ENCODE results near the gene CERS6.

CERS6 gene

DNA sequence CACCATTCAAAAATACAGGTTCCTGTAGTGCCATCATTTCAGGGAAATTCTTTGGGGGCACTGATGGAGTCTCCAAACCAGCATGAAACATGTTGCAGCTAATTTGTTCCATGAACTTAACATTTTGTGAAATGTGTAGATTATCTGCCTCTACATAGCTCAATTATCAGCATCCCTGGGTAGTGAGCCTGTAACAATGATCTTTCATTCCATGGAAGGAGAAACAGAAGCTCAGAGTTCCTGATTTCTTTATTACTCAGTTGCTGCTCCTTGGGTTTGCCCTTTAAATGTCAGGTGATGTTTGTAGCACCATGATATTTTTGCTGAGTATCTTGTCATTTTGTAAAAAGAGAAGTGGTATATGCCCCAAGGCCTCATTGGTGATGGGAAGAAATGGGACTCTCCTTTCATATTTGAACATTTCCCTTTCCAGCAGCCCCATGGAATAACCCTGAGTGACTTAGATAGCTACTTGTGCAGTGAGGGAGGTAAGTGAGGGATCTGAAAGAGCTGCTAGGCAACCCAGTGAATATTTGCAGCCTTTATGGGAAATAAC is 146.9 kb downstream of the CERS6 start:
- no peak for DNase-seq (ENCODE audit: low read depth)

- DNase-seq (ENCODE audit: low read depth) = no peak
These were observed 147.4 kb downstream of the CERS6 start for GRCh38 chr2:168603439-168603961.

DNA sequence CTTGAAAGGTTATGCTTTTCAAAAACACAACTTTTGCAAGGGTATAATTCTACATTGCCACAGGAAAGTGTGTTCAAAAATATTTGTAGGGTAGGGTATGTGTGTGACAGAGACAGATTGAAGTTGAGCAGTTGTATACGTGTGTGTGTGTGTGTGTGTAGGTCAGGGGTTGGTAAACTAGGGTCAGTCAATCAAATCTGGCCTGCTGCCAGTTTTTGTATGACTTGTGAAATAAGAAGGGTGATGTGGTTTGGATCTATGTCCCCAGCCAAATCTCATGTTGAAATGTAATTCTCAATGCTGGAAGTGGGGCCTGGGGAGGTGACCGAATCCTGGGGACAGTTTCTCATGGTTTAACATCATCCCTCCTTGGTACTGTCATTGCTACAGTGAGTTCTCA is 148.2 kb downstream of the CERS6 start:
- no peak for DNase-seq (ENCODE audit: low read depth)

GRCh38 chr2:168607992-168608391 is 151.9 kb downstream of the CERS6 start:
- no peak for DNase-seq (ENCODE audit: low read depth)

GRCh38 chr2:168608796-168609195 is 152.7 kb downstream of the CERS6 start:
- no peak for DNase-seq (ENCODE audit: low read depth)

- no peak for DNase-seq (ENCODE audit: low read depth)
These were observed 155.0 kb downstream of the CERS6 start for GRCh38 chr2:168611091-168611490.

DNA sequence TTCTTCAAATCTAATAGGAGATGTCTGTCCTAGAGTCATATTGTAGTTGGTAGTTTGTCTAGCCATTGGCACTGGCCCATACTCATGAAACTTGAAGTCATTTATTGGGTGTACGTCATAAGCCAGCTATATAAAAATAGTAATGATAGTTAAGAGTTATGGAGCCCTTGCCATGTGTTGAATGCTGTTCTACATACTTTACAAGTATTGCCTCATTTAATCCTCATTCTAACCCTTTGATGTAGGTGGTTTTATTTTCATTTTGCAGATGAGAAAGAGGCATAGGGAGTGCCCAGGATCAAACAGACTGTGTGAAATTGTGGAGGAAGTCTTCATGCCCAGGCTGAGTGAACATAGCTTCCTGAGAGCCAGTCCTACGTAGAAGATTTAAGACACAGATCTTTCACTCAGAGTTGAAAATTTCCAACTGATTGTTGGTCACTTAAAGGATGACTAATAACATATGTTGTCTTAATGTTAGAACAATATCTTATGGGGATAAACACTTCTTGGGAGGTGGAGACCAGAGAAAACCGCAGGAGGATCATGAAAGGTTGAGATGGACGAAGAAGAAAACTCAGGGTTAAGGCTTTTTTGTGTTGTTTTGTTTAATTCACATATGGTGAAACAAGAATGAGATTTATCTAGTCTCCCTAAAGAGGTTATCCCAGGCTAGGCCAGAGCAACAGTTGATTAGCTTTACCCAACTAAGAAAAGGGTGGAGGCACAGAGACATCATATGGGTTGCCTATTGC is 156.0 kb downstream of the CERS6 start:
- DNase-seq (ENCODE audit: low read depth) = no peak

- no peak for DNase-seq (ENCODE audit: low read depth)
These were observed 156.6 kb downstream of the CERS6 start for GRCh38 chr2:168612719-168613118.

GRCh38 chr2:168613551-168613950 is 157.5 kb downstream of the CERS6 start:
- no peak for DNase-seq (ENCODE audit: low read depth)

- no peak for DNase-seq (ENCODE audit: low read depth)
These were observed 158.3 kb downstream of the CERS6 start for GRCh38 chr2:168614172-168615018.

DNA sequence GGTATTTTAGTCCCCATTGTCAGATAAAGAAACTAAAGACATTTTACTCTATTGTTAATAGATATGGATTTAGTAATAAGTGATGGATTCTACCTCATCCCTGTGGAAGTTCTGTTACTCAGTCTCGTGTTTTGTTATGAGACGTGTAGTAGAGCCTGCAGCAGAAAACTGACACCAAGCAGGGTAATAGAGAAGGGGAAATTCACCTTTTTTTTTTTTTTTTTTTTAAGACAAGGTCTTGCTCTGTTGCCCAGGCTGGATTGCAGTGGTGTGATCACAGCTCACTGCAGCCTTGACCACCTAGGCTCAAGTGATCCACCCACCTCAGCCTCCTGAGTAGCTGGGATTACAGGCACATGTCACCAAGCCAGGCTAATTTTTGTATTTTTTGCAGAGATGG is 164.5 kb downstream of the CERS6 start:
- DNase-seq (ENCODE audit: low read depth) = no peak

DNA sequence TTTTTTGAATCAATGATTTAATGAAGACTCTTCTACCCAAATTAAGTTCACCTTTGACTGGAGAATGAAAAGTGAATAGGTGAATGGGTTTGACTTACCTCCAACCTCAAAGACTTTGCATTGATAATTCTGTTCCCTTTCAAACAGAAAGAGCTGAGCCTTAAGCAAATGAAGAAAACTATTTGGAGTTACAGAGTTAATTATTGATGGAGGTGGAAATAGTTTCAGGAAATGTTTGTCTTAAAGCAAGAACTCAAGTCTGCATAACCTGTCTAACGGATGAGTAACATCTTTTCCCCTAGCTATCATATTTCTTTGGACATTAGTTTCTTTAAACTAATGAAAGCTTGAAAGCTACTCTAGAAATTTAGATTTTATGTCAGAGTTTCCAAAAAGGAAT is 166.5 kb downstream of the CERS6 start:
- DNase-seq (ENCODE audit: low read depth) = no peak

DNA sequence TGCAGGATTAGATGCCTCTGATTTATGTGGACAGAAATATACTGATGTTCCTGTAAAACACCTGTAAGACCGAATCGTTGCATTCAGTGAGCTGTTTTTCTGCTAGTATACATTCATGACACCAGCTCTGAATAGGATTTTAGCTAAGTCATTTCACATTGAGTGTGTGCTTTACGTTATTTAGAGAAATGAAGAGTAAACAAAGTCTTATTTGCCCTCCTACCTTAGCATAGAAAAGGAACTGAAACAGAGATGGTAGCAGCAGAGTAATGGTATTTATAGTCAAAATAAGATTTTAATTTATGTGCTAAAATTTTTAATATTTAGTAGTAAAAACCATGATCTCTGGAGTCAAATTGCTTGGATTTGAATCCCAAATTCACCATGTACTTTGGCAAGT is 168.0 kb downstream of the CERS6 start:
- DNase-seq (ENCODE audit: low read depth) = no peak

- DNase-seq (ENCODE audit: low read depth) = no peak
These were observed 170.0 kb downstream of the CERS6 start for GRCh38 chr2:168626096-168626495.

DNA sequence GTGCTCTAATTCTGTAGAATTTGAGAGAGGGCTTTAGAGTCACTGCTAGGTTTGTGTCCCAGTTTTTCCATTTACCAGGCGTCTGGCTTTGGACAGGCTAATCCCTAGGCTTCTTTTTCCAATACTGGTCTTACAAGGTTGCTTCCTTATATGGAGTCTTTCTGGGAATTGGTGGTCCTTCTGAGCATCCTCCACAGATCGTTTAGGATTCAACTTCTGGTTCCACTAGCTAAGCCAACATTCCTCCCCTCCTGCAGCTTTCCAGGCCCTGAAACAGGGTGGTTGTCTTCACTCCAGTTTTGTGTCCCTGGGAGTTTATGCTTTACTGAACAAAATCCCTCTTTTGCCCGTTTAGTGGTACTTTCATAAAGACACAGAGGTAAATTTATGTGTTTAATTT is 170.6 kb downstream of the CERS6 start:
- no peak for DNase-seq (ENCODE audit: low read depth)

- DNase-seq (ENCODE audit: low read depth) = no peak
These were observed 176.6 kb downstream of the CERS6 start for GRCh38 chr2:168632709-168633121.

- no peak for DNase-seq (ENCODE audit: low read depth)
These were observed 177.1 kb downstream of the CERS6 start for GRCh38 chr2:168633200-168633599.

DNA sequence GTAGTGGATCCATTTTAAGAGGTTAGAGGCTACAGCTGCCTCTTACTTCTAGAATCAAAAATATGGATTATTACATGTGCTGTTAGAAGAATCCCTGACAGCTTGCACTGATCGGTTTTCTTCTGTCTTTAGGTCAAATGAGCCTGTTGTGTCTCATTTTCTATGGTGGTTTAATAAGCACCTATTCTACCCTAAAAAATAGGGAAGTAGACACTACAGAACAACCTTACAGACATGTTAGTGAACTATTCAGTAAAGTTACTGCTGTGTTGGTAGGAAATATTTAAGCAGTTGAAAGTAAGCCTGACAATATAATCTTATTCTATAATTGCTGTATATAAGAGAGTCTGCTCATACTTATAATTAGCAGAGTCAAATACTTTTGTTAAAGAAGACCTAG is 177.8 kb downstream of the CERS6 start:
- DNase-seq (ENCODE audit: low read depth) = no peak

DNA sequence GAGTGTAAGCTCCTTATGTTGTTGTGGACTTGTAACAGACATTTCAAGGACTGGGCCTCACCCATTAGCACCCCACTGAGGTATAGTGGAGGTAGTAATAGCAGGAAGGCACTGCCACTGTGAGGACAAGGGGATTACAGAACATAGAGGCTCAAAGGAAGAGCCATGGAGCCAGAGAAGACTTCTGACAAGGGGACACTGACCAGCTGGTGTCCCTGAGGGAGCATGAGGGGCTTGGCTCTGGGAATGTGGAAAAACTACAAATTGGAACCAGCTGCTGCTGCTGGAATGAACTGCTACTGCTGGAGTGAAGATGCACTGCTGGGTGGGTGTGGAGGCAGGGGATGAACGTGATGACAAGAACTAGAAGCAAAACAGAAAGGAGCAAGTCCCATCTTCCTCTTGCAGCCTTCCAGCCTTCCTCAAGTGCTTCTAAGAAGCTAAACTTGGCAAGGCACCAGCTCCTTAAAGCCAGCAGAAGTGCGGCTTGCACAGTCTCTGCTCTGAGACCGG is 179.0 kb downstream of the CERS6 start:
- DNase-seq (ENCODE audit: low read depth) = no peak

- no peak for DNase-seq (ENCODE audit: low read depth)
These were observed 182.9 kb downstream of the CERS6 start for GRCh38 chr2:168639018-168639417.

DNA sequence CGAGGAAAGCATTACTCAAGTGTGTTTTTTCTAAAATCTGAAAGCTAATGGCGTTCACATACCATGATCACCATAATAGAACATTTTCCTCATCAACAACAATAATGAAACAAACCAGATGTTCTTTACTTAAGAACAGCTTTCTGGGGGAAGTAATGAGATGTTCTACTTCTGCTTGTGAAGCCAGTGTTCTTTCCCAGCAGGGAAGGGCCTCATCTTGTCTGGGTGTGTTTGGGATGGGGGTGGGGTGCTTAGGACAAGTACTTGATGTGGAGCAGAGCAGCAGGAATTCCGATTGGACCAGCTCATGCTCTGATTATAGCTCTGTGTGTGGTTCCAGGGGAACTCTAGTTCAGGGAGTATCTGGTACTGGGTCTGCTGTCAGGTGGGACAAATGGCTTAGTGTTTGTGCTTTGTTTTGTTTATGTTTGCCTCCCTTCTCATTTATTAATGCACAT is 183.4 kb downstream of the CERS6 start:
- DNase-seq (ENCODE audit: low read depth) = no peak

DNA sequence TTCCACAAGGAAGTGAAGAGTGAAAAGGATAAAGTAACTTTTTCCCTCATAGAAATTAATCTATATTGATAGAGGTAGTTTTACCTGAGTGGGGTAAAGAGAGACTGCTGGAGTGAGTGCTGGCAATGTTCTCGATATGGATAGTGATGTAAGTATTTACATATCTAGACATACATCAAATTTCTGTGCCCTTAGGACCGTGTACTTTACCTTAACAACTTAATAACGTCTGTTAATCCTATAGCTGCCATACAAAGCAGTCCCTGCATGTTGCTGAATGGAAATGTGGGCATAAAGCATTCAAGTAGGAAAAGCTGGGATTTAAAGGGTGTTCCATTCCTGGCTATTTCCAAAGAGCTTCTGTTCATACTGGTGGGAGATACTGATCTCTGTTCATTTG is 184.0 kb downstream of the CERS6 start:
- DNase-seq (ENCODE audit: low read depth) = no peak

GRCh38 chr2:168641636-168642035 is 185.6 kb downstream of the CERS6 start:
- DNase-seq (ENCODE audit: low read depth) = no peak

Data from HS-27A (cell line).